Parathyroid adenoma (tissue), 2 donors: Measurements from ENCODE around the gene NUP210.

Experiments used
- H2AFZ ChIP-seq: fragments of 300-600 bp; sonication (generic); one replicate; pipeline ENCODE4 v1.7.0; 2017; ENCODE audit warnings: antibody characterized with exemption, mild to moderate bottlenecking
- H3K27ac ChIP-seq: fragments of 300-600 bp; sonication (generic); one replicate; pipeline ENCODE4 v1.7.0; 2017
- H3K27me3 ChIP-seq: fragments of 300-600 bp; sonication (generic); one replicate; pipeline ENCODE4 v1.7.0; 2017; ENCODE audit warnings: low read length; ENCODE audit not compliant: control insufficient read depth, insufficient read depth
- H3K36me3 ChIP-seq: fragments of 300-600 bp; sonication (generic); one replicate; pipeline ENCODE4 v1.7.0; 2017; ENCODE audit warnings: low read length; ENCODE audit not compliant: control insufficient read depth, insufficient read depth
- H3K4me1 ChIP-seq: fragments of 300-600 bp; sonication (generic); one replicate; pipeline ENCODE4 v1.7.0; 2017; ENCODE audit warnings: control low read depth
- H3K4me2 ChIP-seq: fragments of 300-600 bp; sonication (generic); one replicate; pipeline ENCODE4 v1.7.0; 2017; ENCODE audit warnings: low read length
- H3K4me3 ChIP-seq: fragments of 300-600 bp; sonication (generic); one replicate; pipeline ENCODE4 v1.7.0; 2017; ENCODE audit warnings: low read depth, low read length
- H3K79me2 ChIP-seq: fragments of 300-600 bp; sonication (generic); one replicate; pipeline ENCODE4 v1.7.0; 2017; ENCODE audit warnings: control low read depth
- H3K9ac ChIP-seq: fragments of 300-600 bp; sonication (generic); one replicate; pipeline ENCODE4 v1.7.0; 2017; ENCODE audit warnings: mild to moderate bottlenecking
- H3K9me3 ChIP-seq: fragments of 300-600 bp; sonication (generic); one replicate; pipeline ENCODE4 v1.7.0; 2017; ENCODE audit warnings: low read length; ENCODE audit not compliant: control insufficient read depth
- CTCF ChIP-seq: fragments of 300-600 bp; sonication (generic); IDR thresholded peaks from one replicate; pipeline ENCODE4 v1.7.0; 2017; ENCODE audit warnings: antibody characterized with exemption, mild to moderate bottlenecking
- donor health status: primary hyperparathyroidism.

Gene NUP210

DNA sequence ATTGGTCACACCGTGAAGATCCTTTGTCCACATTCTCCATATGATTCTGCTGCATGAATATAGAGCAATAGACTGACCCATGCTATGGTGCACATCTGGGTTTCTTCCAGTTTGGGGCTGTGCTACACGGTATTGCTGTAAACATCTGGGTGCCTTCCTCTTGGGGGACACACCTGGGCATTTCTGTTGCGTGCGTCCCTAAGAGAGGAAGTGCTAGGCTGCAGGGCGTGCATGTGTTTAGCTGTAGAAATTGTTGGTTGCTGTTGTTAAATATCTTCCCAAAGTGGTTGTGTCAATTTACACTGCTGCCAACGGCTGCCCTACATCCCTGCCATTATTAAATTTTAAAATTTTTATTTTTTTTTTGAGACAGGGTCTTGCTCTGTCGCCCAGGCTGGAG, 52.4 kb downstream of the NUP210 start:
- Histone ChIP-seq H3K9ac (no peak overlapping the region), H3K27me3 (no peaks in the 10 kb centered on the region), H3K9me3 (no peaks in the 10 kb centered on the region), H3K79me2 (no peaks in the 10 kb centered on the region), H2AFZ (no peak overlapping the region), H3K4me2 (no peak overlapping the region), H3K4me1 (no peaks in the 10 kb centered on the region), H3K27ac (no peak overlapping the region), H3K36me3 (no peaks in the 10 kb centered on the region), H3K4me3 (no peak overlapping the region)
- no peak for TF ChIP-seq CTCF

DNA sequence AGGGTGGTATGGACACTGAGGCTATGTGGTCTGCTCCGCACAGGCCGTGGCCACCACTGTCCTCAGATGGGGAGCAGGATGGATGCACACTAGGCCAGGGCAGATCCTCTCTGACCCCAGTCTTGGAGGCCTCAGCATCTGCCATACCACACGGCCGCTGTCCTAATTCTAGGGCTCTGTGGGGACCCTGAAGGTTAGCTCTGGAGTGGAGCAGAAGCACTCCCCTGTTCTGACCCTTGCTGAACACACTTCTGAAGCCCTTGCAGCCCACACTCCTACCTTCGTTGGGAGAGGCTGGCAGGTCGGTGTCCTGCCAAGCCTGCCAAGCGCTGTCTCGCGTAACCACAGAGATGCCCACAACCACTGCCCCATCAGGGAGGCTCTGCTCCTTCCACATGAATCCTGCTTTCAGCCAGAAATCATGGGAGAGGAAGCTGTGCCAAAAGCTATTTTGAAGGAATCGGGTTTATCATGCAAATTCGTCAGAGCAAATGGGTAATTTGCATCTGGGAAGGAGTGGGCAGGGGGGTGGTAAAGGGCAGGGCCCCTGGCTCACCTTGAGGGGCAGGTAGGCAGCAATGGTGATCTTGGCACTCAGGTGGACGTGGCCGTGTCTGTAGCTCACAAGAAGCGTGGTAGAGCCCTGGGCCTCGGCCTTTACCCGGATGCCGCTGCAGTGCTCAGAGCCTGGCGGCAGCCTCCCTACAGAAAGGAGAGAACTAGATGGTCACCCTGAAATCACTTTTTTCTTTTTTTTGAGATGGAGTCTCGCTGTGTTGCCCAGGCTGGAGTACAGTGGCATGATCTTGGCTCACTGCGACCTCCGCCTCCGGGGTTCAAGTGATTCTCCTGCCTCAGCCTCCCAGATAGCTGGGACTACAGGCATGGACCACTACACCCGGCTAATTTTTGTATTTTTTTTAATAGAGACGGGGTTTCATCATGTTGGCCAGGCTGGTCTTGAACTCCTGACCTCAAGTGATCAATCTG, 54.4 kb downstream of the NUP210 start:
- Histone ChIP-seq H3K9ac (no peak overlapping the region), H3K4me1 (no peaks in the 10 kb centered on the region), H3K4me2 (no peak overlapping the region), H2AFZ (no peak overlapping the region), H3K4me3 (no peak overlapping the region), H3K79me2 (no peaks in the 10 kb centered on the region), H3K9me3 (no peaks in the 10 kb centered on the region), H3K27me3 (no peaks in the 10 kb centered on the region), H3K27ac (no peak overlapping the region), H3K36me3 (no peaks in the 10 kb centered on the region)
- no peak for TF ChIP-seq CTCF

DNA sequence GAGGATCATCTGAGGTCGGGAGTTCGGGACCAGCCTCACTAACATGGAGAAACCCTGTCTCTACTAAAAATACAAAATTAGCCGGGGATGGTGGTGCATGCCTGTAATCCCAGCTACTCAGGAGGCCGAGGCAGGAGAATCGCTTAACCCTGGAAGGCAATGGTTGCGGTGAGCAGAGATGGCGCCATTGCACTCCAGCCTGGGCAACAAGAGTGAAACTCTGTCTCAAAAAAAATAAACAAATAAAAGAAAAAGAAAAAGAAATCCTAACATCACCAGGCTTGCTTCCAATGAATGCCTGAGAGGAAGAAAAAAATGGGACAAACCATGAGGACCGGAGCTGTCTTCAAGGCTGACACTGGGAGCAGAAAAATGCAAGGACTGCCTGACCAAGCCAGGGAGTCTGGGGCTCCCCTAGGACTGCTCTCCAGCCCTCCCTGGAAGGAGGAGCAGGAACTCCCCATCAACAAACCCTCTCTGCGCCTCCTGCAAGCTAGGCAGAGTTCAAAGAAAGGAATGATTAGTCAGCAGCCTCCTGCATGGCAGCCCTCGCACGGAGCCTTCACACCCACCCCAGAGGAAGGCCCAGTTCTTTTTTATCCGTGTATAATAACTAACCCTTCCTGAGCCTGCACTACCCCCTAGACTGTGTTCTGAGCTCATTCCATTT, 55.4 kb downstream of the NUP210 start:
- Histone ChIP-seq H3K9ac (no peak overlapping the region), H3K9me3 (no peaks in the 10 kb centered on the region), H3K4me3 (no peak overlapping the region), H2AFZ (no peak overlapping the region), H3K36me3 (no peaks in the 10 kb centered on the region), H3K27ac (no peak overlapping the region), H3K4me2 (no peak overlapping the region), H3K4me1 (no peaks in the 10 kb centered on the region), H3K79me2 (no peaks in the 10 kb centered on the region), H3K27me3 (no peaks in the 10 kb centered on the region)
- TF ChIP-seq CTCF: no peak

DNA sequence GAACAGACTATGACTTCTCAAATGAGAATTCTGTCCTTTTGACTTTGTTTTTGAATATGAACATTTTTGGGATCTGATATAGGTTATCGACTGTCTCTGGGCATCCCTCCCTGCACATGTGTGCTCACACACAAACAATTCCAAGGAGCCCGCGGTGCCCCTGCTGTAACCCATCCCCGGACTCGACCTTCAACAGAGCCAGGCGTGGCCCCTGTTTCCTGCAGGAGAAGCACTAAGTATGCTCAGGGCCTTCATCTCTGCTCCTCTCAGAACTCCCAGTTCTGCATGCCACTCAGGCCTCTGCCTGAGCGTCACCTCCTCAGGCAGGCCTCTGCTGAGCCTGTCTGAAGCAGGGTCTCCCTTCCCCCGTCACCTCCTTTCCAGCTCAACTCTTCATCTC, 57.6 kb downstream of the NUP210 start:
- Histone ChIP-seq H3K27me3 (no peaks in the 10 kb centered on the region), H3K79me2 (no peaks in the 10 kb centered on the region), H3K4me2 (no peak overlapping the region), H3K4me1 (no peaks in the 10 kb centered on the region), H3K4me3 (no peak overlapping the region), H3K9ac (no peak overlapping the region), H3K9me3 (no peaks in the 10 kb centered on the region), H2AFZ (no peak overlapping the region), H3K27ac (no peak overlapping the region), H3K36me3 (no peaks in the 10 kb centered on the region)
- TF ChIP-seq CTCF: no peak
